Measurements from ENCODE around the gene PIN1. TPM values are rescaled to one million over a fixed set of nuclear protein-coding genes. Genes with fewer than 3 reads are reported as not detected.
A peak's percentile ranks its signal among the peaks of the same experiment; 100 is the strongest.

Gene PIN1
- total RNA-seq, 1 donor from 2014 or later = 57.1 TPM

DNA sequence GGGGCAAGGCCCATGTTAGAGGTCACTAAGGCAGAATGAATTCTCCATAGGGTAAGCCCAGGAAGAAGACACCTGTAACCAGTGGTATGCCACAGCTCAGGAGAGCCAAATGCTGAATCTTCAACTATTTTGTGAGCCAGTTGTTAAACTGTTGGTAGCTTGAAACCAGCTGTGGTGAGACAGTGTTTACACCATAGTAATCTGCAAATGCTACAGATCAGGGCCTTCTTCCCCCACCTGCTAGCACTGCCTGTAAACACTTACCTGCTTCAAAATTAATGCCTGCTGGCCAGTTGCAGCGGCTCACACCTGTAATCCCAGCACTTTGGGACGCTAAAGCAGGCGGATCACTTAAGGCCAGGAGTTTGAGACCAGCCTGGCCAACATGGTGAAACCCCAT is 28.3 kb upstream of the PIN1 start:
- no peak for ATAC-seq (ENCODE audit: low read depth)
- H3K27me3 Mint-ChIP-seq = no peaks in the 10 kb centered on the region
- TF ChIP-seq, protein P1, sequence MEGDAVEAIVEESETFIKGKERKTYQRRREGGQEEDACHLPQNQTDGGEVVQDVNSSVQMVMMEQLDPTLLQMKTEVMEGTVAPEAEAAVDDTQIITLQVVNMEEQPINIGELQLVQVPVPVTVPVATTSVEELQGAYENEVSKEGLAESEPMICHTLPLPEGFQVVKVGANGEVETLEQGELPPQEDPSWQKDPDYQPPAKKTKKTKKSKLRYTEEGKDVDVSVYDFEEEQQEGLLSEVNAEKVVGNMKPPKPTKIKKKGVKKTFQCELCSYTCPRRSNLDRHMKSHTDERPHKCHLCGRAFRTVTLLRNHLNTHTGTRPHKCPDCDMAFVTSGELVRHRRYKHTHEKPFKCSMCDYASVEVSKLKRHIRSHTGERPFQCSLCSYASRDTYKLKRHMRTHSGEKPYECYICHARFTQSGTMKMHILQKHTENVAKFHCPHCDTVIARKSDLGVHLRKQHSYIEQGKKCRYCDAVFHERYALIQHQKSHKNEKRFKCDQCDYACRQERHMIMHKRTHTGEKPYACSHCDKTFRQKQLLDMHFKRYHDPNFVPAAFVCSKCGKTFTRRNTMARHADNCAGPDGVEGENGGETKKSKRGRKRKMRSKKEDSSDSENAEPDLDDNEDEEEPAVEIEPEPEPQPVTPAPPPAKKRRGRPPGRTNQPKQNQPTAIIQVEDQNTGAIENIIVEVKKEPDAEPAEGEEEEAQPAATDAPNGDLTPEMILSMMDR (IDR thresholded peaks at IDR 0.05) = no peak
- intact Hi-C loops (cut with micrococcal nuclease) = no loop called here
- H3K9me3 Mint-ChIP-seq = no peaks in the 10 kb centered on the region
- ChIA-PET CTCF (interaction anchor here (0.5 kb wide), 1 partner anchor 258 kb away, joined by 5 read pairs; no protein-coding TSS in a partner anchor), POLR2A (interaction anchor here (0.6 kb wide), 1 partner anchor 143 kb away, joined by 6 read pairs; no protein-coding TSS in a partner anchor)
- no peak for DNase-seq
- H3K36me3 Mint-ChIP-seq (ENCODE audit: low read depth) = peaks cover 26% of the 10 kb centered on the region
- no peaks in the 10 kb centered on the region for H3K4me1 Mint-ChIP-seq
- no peak overlapping the region for H3K27ac Mint-ChIP-seq
- H3K4me3 Mint-ChIP-seq = no peak overlapping the region

DNA sequence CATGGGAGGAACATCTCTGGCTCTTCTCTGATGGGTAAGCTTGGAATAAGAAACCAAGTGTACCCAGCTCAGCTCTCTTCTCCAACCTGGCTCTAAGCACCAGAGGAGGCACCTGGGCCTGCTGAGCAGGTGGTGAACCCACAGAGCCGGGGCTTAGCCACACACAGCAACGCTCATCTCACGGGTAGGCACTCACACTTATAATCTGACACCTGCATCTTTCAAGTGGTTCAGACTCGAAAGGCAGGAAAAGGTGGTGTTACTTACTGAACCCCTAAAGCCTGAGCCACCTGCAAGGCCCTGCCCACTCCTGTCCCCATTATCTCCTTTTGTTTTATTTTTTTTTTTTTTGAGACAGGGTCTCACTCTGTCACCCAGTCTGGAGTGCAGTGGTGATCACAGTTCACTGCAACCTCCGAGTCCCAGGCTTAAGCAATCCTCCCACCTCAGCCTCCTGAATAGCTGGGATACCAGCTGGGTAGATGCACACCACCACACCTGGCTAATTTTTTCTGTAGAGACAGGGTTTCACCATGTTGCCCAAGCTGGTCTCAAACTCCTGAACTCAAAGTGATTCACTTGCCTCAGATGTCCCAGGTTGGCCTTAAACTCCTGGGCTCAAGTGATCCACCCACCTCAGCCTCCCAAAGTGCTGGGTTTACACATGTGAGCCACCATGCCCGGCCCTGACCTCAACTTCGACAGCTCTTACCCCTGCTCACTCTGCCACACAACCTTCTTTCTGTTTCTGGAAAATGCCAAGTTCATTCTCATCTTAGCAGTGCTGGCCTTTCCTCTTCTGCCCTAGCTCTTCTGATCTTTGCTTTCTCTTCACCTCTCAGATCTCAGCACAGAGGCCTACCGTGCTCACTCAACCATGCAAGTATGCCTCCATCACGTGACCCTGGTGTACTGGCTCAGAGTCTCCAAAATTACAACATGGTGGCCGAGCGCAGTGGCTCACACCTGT is 26.0 kb upstream of the PIN1 start:
- intact Hi-C loops (cut with micrococcal nuclease) = no loop called here
- TF ChIP-seq, protein P1 (IDR thresholded peaks at IDR 0.05) = no peak
- H3K27ac Mint-ChIP-seq = no peak overlapping the region
- no peak for ATAC-seq (ENCODE audit: low read depth)
- H3K9me3 Mint-ChIP-seq = no peaks in the 10 kb centered on the region
- CTCF ChIA-PET = no interaction called here
- POLR2A ChIA-PET = interaction anchor here (0.6 kb wide), 1 partner anchor 189 kb away, joined by 3 read pairs; no protein-coding TSS in a partner anchor
- DNase-seq = no peak
- peaks cover 35% of the 10 kb centered on the region for H3K36me3 Mint-ChIP-seq (ENCODE audit: low read depth)
- no peaks in the 10 kb centered on the region for H3K27me3 Mint-ChIP-seq
- no peaks in the 10 kb centered on the region for H3K4me1 Mint-ChIP-seq
- H3K4me3 Mint-ChIP-seq = no peak overlapping the region

DNA sequence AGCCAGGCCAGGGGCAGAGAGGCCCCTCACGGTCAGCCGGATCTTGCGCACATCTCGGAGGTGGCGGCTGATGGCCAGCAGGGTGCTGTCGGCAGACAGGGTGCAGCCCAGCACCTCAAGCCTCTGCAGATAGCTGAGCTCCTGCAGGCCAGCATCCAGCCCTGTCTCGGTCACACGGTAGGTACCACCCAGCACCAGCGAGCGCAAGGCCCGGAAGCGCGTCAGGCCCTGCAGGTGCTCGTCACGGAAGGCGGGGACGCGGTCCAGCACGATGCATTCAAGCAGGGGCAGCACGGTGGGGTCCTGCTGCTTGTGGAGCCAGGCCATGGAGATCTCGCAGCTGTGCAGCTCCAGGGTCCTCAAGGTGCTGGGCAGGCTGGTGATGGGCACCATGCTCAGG is 24.0 kb upstream of the PIN1 start:
- no peak for DNase-seq
- Mint-ChIP-seq H3K4me1 (no peaks in the 10 kb centered on the region), H3K27me3 (no peaks in the 10 kb centered on the region), H3K27ac (no peak overlapping the region), H3K9me3 (peaks cover 3% of the 10 kb centered on the region), H3K4me3 (no peak overlapping the region), H3K36me3 (ENCODE audit: low read depth) (peaks cover 48% of the 10 kb centered on the region)
- POLR2A ChIA-PET = no interaction called here
- TF ChIP-seq, protein P1 (IDR thresholded peaks at IDR 0.05) = no peak
- intact Hi-C loops (cut with micrococcal nuclease) = no loop called here
- CTCF ChIA-PET = no interaction called here
- ATAC-seq (ENCODE audit: low read depth) = no peak

DNA sequence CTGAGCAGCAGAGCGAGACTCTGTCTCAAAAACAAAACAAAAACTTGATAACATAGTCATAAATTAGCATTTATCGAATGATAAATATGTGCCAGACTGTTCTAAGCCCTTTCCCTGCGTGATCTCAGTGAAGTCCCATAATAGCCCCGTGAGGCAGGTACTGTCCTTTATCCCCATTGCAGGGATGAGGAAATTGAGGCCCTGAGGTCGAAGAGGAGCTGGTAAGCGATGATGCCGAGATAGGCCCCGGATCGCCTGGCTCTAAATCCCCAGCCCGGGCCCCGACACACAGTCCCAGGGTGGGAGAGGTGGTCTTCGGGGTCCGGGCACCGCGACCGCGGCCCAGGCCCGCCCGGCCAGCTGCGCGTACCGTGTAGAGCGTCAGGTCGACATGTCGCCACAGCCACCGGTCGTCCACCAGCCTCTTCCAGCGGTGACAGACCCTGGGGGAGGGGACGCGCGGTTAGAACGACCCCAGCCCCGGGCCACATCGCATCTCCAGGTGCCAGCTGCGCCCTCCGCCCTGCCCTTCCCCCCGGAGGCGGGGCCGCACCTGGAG is 16.9 kb upstream of the PIN1 start:
- TF ChIP-seq, protein P1 (IDR thresholded peaks at IDR 0.05) = no peak
- intact Hi-C loops (cut with micrococcal nuclease) = loop anchor here (2.0 to 5.0 kb wide), 2 partner anchors 1053 to 1306 kb away; partner anchors contain the start of genes CARM1 and ZNF414

More for the DNA sequence above, 16.9 kb upstream of the PIN1 start:
- POLR2A ChIA-PET = interaction anchor here (0.7 to 1.9 kb wide), 13 partner anchors 9 to 1617 kb away, joined by 3 to 34 read pairs (median 6); partner anchors contain the start of genes ANGPTL6, PIN1, PRKCSH and UBL5
- ATAC-seq (ENCODE audit: low read depth) (no peak), DNase-seq (no peak)
- peaks cover 24% of the 10 kb centered on the region for H3K4me1 Mint-ChIP-seq
- no peaks in the 10 kb centered on the region for H3K27me3 Mint-ChIP-seq
- H3K27ac Mint-ChIP-seq = peak overlapping the region; percentile 92
- CTCF ChIA-PET = no interaction called here
- peaks cover 3% of the 10 kb centered on the region for H3K9me3 Mint-ChIP-seq
- peaks cover 33% of the 10 kb centered on the region for H3K36me3 Mint-ChIP-seq (ENCODE audit: low read depth)
- H3K4me3 Mint-ChIP-seq = peak overlapping the region; percentile 94
